Bronchial epithelial cell (primary cell): ENCODE measurements around the gene RUNX2. TPM values are rescaled to one million over a fixed set of nuclear protein-coding genes. Genes with fewer than 3 reads are reported as not detected.

Source experiments
- DNase-seq: peaks from one replicate; pipeline ENCODE4 v3.0.0-alpha.2; 2010; ENCODE audit warnings: low read depth
- FAIRE-seq: peaks from 2 replicates; lab custom pipeline; 2011; peaks lifted over from hg19 to GRCh38; lab: Jason Lieb, UNC
- H3K27me3 ChIP-seq: 2 replicates; pipeline ENCODE4 v1.5.1; 2011; ENCODE audit warnings: low read length; ENCODE audit not compliant: control insufficient read depth, insufficient read depth
- H3K36me3 ChIP-seq: 2 replicates; pipeline ENCODE4 v1.5.1; 2011; ENCODE audit warnings: low read length; ENCODE audit not compliant: control insufficient read depth, insufficient read depth
- H3K4me3 ChIP-seq: 2 replicates; pipeline ENCODE4 v1.5.1; 2011; ENCODE audit warnings: mild to moderate bottlenecking, low read depth, low read length, control low read depth
- total RNA-seq: library from RNA; depleted of rRNA; stranded (reverse); fragments of >200 nt; gene quantifications from 2 replicates; pipeline ENCODE4 v1.2.1, GENCODE V29; 2014
- TF ChIP-seq, protein P1 (sequence below): IDR thresholded peaks from 2 replicates; pipeline ENCODE4 v1.5.1; 2011; ENCODE audit warnings: mild to moderate bottlenecking, moderate library complexity, low read length, control low read depth, inconsistent platforms; ENCODE audit not compliant: insufficient read depth, severe bottlenecking

Gene RUNX2
- total RNA-seq, 1 donor from 2014 or later, result 0.79 TPM

GRCh38 chr6:45369870-45370269, 41.7 kb downstream of the RUNX2 start:
- Histone ChIP-seq H3K27me3 (no peaks in the 10 kb centered on the region), H3K4me3 (no peak overlapping the region), H3K36me3 (no peaks in the 10 kb centered on the region)
- TF ChIP-seq, protein P1, sequence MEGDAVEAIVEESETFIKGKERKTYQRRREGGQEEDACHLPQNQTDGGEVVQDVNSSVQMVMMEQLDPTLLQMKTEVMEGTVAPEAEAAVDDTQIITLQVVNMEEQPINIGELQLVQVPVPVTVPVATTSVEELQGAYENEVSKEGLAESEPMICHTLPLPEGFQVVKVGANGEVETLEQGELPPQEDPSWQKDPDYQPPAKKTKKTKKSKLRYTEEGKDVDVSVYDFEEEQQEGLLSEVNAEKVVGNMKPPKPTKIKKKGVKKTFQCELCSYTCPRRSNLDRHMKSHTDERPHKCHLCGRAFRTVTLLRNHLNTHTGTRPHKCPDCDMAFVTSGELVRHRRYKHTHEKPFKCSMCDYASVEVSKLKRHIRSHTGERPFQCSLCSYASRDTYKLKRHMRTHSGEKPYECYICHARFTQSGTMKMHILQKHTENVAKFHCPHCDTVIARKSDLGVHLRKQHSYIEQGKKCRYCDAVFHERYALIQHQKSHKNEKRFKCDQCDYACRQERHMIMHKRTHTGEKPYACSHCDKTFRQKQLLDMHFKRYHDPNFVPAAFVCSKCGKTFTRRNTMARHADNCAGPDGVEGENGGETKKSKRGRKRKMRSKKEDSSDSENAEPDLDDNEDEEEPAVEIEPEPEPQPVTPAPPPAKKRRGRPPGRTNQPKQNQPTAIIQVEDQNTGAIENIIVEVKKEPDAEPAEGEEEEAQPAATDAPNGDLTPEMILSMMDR, result no peak
- no peak for DNase-seq
- no peak for FAIRE-seq

- H3K27me3 ChIP-seq, result no peaks in the 10 kb centered on the region
- H3K36me3 ChIP-seq, result no peaks in the 10 kb centered on the region
- H3K4me3 ChIP-seq, result no peak overlapping the region
- DNase-seq (no peak), FAIRE-seq (no peak)
- TF ChIP-seq, protein P1, result no peak
These were observed 43.9 kb downstream of the RUNX2 start for GRCh38 chr6:45371924-45372573.

- H3K36me3 ChIP-seq, result no peaks in the 10 kb centered on the region
- H3K4me3 ChIP-seq, result no peak overlapping the region
- no peaks in the 10 kb centered on the region for H3K27me3 ChIP-seq
- FAIRE-seq (no peak), DNase-seq (no peak)
- TF ChIP-seq, protein P1, result no peak
These were observed 47.3 kb downstream of the RUNX2 start for GRCh38 chr6:45375449-45375848.

DNA sequence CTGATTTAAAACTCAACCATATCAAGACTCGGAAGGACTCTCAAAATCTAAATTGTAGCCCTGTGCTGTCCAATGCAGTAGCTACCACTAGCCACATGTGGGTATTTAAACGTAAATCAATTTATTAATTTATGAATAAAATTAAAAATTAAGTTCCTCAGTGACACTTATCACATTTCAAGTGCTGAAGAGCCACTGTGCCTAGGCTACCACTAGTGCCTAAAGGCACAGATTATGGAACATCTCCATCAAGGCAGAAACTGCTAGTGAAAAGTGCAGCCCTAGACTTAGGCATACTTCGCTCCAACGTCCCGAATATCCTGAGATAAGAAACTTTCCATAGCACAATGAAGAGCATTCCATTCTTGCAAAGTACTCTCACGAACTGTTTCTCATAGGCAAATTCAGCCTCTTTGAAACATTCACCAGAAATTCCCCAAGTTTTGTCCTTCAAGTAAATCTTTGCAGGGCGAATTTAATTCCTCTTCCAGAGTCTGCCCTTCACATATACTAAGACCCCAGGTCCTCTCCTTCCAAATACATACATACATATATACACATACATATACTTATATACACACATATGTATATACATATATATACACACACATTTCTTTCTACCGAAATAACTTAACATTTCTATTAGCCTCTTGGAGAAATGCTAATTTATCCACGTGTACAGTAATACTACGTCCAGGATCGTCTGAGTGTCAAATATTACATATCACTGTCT, 48.3 kb downstream of the RUNX2 start:
- TF ChIP-seq, protein P1, result no peak
- DNase-seq (no peak), FAIRE-seq (no peak)
- no peaks in the 10 kb centered on the region for H3K36me3 ChIP-seq
- no peaks in the 10 kb centered on the region for H3K27me3 ChIP-seq
- H3K4me3 ChIP-seq, result peak overlapping the region; percentile 69

DNA sequence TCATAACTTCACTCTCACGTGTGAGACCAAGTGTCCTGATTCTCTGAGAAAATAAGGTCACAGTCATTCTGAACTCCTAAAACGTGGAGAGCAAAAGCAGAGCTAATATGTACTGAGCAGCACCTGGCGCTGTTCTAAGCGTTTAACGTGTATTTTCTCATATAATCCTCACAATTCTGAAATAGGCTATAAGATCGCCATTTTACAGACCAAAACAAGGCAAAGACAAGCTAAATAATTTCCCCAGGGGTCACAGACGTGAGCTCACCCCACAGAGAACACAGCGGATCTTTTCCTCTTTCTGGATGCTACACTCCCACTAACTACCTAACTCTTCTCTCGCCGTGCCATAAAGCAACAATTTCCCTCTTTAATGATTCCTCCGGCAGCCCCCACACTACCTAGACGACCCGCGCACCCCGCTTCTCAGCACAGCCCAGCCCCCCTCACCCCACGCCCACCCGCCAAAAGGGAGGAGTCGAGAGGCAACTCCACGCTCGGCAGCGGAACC, 49.0 kb downstream of the RUNX2 start:
- no peak for FAIRE-seq

More for the DNA sequence above, 49.0 kb downstream of the RUNX2 start:
- peak; percentile 31 for DNase-seq
- Histone ChIP-seq H3K36me3 (no peaks in the 10 kb centered on the region), H3K27me3 (no peaks in the 10 kb centered on the region), H3K4me3 (peak overlapping the region; percentile 69)
- TF ChIP-seq, protein P1, result no peak
